OCI-LY7 (cell line): ENCODE measurements around the gene SPNS2.

Experiments
- EZH2phosphoT487 ChIP-seq: fragments of 200-600 bp; sonication (generic); IDR thresholded peaks from 2 replicates; pipeline ENCODE4 v1.6.1; 2018; ENCODE audit warnings: low read depth, borderline replicate concordance, mild to moderate bottlenecking, mixed run types, antibody characterized with exemption, low read length, moderate library complexity, mixed read lengths
- TF ChIP-seq, protein P1 (sequence below): fragments of 200-600 bp; sonication (generic); conservative IDR thresholded peaks from 2 replicates; pipeline ENCODE4 v1.5.1; 2014; ENCODE audit warnings: mild to moderate bottlenecking, antibody characterized with exemption, low read length, moderate library complexity, mixed read lengths

DNA sequence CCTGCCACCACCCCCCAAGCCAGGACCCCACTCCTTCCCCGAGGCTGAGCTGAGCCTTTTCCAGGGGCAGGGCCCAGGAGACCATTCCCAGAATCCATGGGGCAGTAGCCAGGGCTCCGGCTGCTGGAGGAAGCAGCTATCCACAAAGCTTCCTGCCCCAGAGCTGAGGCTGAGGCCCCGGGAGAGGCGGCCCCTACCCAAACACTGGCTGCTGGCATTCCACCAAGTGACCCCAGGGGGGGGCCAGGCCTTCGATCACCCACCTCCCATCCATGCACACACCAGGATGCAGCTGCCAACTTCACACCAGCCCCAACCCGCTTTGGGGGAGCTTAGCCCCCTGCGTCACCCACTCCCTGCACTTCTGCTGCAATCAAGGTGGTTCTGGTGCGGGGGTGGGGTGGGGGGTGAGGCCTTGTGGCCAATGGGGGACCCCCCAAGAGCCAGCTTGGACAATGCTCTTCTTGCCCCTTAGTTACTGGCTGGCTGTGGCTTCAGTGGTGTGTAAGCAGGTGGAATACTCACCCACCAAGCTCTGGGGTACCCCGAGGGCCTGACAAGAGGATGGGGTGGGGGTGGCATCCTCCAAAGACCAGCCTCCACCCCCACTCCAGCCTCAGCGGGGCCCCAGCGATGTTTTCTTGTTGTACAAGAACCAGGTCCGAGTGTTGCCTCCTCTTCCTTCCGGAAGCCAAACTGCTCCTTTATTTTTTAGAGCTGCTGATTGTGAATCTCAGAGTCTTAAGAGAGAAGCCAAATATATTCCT, 39.7 kb downstream of the SPNS2 start:
- TF ChIP-seq, protein P1, sequence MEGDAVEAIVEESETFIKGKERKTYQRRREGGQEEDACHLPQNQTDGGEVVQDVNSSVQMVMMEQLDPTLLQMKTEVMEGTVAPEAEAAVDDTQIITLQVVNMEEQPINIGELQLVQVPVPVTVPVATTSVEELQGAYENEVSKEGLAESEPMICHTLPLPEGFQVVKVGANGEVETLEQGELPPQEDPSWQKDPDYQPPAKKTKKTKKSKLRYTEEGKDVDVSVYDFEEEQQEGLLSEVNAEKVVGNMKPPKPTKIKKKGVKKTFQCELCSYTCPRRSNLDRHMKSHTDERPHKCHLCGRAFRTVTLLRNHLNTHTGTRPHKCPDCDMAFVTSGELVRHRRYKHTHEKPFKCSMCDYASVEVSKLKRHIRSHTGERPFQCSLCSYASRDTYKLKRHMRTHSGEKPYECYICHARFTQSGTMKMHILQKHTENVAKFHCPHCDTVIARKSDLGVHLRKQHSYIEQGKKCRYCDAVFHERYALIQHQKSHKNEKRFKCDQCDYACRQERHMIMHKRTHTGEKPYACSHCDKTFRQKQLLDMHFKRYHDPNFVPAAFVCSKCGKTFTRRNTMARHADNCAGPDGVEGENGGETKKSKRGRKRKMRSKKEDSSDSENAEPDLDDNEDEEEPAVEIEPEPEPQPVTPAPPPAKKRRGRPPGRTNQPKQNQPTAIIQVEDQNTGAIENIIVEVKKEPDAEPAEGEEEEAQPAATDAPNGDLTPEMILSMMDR, result no peak
- TF ChIP-seq EZH2phosphoT487, result no peak
